NB4 (cell line): ENCODE measurements around the gene GPC1.

Source experiments
- CTCF ChIP-seq: IDR thresholded peaks from one replicate; pipeline ENCODE4 v1.5.1; 2012; ENCODE audit warnings: low read depth, low read length
- MAX ChIP-seq: IDR thresholded peaks from 2 replicates; pipeline ENCODE4 v1.6.1; 2011; ENCODE audit warnings: low read depth, low read length
- MYC ChIP-seq: IDR thresholded peaks from 2 replicates; pipeline ENCODE4 v1.6.1; 2011; ENCODE audit warnings: low read depth, low read length
- POLR2A ChIP-seq: IDR thresholded peaks from 2 replicates; pipeline ENCODE4 v1.6.1; 2011; ENCODE audit warnings: mild to moderate bottlenecking; ENCODE audit not compliant: insufficient read length; ENCODE audit errors: extremely low read depth

- TF ChIP-seq POLR2A, result no peak
- TF ChIP-seq CTCF, result no peak
- TF ChIP-seq MYC, result no peak
- TF ChIP-seq MAX, result no peak
These were observed 10.9 kb upstream of the GPC1 start for GRCh38 chr2:240424341-240425235.
